ENCODE data around the gene ZNF343. TPM values are rescaled to one million over a fixed set of nuclear protein-coding genes. Genes with fewer than 3 reads are reported as not detected.
"Not testable (repeated sequence)": the region's sequence is repeated elsewhere in the genome, so short reads cannot be mapped to it uniquely, and the experiment has no call there.

Gene ZNF343
- total RNA-seq, 6 experiments from 2014 or later = 3.9 to 7.3 (median 6.0) TPM

- no peaks in the 10 kb centered on the region for H3K4me1 ChIP-seq
- DNase-seq (no peak), ATAC-seq (no peak)
- TF ChIP-seq CTCF (IDR thresholded peaks at IDR 0.05) (no peak), POLR2A (IDR thresholded peaks at IDR 0.05) (no peak)
- no peaks in the 10 kb centered on the region for H3K27me3 ChIP-seq
- no peak overlapping the region for H3K27ac ChIP-seq
- 45% methylated on average over 9 of the region's 10 CpGs for WGBS (ENCODE audit: insufficient coverage, low coverage, low lambda C conversion rate, missing lambda C conversion rate)
- H3K4me3 ChIP-seq = no peak overlapping the region
- H3K9me3 ChIP-seq = no peaks in the 10 kb centered on the region
- no peaks in the 10 kb centered on the region for H3K36me3 ChIP-seq
- intact Hi-C loops (cut with DNase I) = no loop called here
Observed at GRCh38 chr20:2528671-2529271, 20.1 kb upstream of the ZNF343 start.

- Histone ChIP-seq H3K4me1 (no peaks in the 10 kb centered on the region), H3K36me3 (no peaks in the 10 kb centered on the region), H3K27ac (no peak overlapping the region), H3K4me3 (no peak overlapping the region), H3K27me3 (no peaks in the 10 kb centered on the region), H3K9me3 (no peaks in the 10 kb centered on the region)
- 63% methylated on average over 4 of the region's 6 CpGs for WGBS (ENCODE audit: insufficient coverage, low coverage, low lambda C conversion rate, missing lambda C conversion rate)
- DNase-seq (no peak), ATAC-seq (no peak)
- TF ChIP-seq CTCF (IDR thresholded peaks at IDR 0.05) = no peak
- TF ChIP-seq POLR2A (IDR thresholded peaks at IDR 0.05) = no peak
- intact Hi-C loops (cut with DNase I) = no loop called here
Observed at GRCh38 chr20:2527762-2528161, 19.0 kb upstream of the ZNF343 start.

GRCh38 chr20:2526218-2526583 is 17.5 kb upstream of the ZNF343 start:
- intact Hi-C loops (cut with DNase I); DNase-seq; H3K36me3 ChIP-seq; H3K27ac ChIP-seq; H3K4me3 ChIP-seq; H3K27me3 ChIP-seq; ATAC-seq; H3K9me3 ChIP-seq; H3K4me1 ChIP-seq: not testable (repeated sequence)
- WGBS (ENCODE audit: insufficient coverage, low coverage, low lambda C conversion rate, missing lambda C conversion rate) = 70% methylated on average over 2 of the region's 5 CpGs

- H3K9me3 ChIP-seq = no peaks in the 10 kb centered on the region
- intact Hi-C loops (cut with DNase I) = no loop called here
- H3K27ac ChIP-seq = peak overlapping the region; percentile 69 to 91 (median 77)
- DNase-seq = peak in 1 of 3 donors; percentile 47
- H3K36me3 ChIP-seq = no peaks in the 10 kb centered on the region
- H3K4me3 ChIP-seq = peak overlapping the region; percentile 73 to 85 (median 74)
- 3% methylated on average over 17 of the region's 64 CpGs for WGBS (ENCODE audit: insufficient coverage, low coverage, low lambda C conversion rate, missing lambda C conversion rate)
- no peaks in the 10 kb centered on the region for H3K4me1 ChIP-seq
- ATAC-seq = peak; percentile 59 to 78 (median 66)
- no peaks in the 10 kb centered on the region for H3K27me3 ChIP-seq
- TF ChIP-seq POLR2A (IDR thresholded peaks at IDR 0.05) = no peak
- TF ChIP-seq CTCF (IDR thresholded peaks at IDR 0.05) = no peak
Observed at GRCh38 chr20:2524709-2525506, 16.2 kb upstream of the ZNF343 start.
